WERI-Rb-1 (cell line): ENCODE results near the gene RASAL1.

Experiments
- DNase-seq: peaks from one replicate; pipeline ENCODE4 v3.0.0-alpha.2; 2020
- H3K27ac ChIP-seq: fragments of 250-450 bp; sonication (Bioruptor Pico); 2 replicates; pipeline ENCODE4 v1.5.1; 2020; ENCODE audit warnings: mild to moderate bottlenecking, moderate library complexity
- H3K27me3 ChIP-seq: fragments of 250-450 bp; sonication (Bioruptor Pico); 2 replicates; pipeline ENCODE4 v1.5.1; 2021; ENCODE audit warnings: mild to moderate bottlenecking, low read depth, moderate library complexity; ENCODE audit not compliant: insufficient read depth, severe bottlenecking
- H3K36me3 ChIP-seq: fragments of 250-450 bp; sonication (Bioruptor Pico); 2 replicates; pipeline ENCODE4 v1.5.1; 2020; ENCODE audit warnings: mild to moderate bottlenecking, moderate library complexity
- H3K4me3 ChIP-seq: 2 replicates; pipeline ENCODE4 v1.5.1; 2011; ENCODE audit warnings: low read depth, mild to moderate bottlenecking, control low read depth, low read length
- H3K9me3 ChIP-seq: fragments of 250-450 bp; sonication (Bioruptor Pico); 2 replicates; pipeline ENCODE4 v1.5.1; 2021; ENCODE audit warnings: mild to moderate bottlenecking, moderate library complexity; ENCODE audit not compliant: severe bottlenecking
- TF ChIP-seq, protein P1 (sequence below): IDR thresholded peaks from 2 replicates; pipeline ENCODE4 v1.5.1; 2011; ENCODE audit warnings: low read depth, mild to moderate bottlenecking, control low read depth, inconsistent platforms, low read length

The RASAL1 gene

DNA sequence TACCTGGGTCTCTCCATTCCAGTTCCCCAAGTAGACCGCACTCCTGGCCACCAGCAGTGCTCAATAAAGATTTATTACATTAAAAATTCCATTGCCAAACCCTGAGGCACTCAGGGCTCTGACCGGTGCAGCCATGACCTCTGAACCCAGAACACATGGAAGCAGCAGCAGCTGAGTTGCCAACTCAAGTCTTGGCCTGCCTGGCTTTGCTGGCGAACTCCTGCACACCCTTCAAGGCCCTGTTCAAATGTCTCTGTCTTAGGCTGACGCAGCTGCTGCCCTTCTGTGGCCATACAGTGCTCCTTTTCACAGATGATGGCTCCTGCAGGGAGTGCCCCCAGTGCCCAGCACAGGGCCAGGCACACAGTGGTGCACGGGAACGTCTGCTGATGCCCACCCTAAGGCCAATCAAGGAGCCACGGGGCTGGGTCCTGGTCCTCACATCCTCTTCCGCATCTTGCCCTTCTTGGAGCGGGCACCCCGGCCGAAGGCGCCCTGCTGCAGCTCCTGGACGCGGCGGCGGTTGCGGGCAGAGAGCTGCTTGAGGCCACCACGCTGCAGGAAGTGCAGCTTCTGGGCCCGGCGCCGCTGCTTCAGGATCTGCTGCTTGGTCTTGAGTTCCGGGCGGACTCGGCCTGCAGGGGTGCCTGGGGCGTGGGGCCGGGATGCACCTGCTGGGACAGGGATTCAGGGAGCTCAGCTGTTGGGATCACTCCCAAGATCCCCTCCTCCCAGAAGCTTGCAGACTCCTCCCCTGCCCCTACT, 23.1 kb upstream of the RASAL1 start:
- no peak overlapping the region for H3K27ac ChIP-seq
- peaks cover 46% of the 10 kb centered on the region for H3K36me3 ChIP-seq
- H3K4me3 ChIP-seq: no peak overlapping the region
- DNase-seq: no peak
- TF ChIP-seq, protein P1, sequence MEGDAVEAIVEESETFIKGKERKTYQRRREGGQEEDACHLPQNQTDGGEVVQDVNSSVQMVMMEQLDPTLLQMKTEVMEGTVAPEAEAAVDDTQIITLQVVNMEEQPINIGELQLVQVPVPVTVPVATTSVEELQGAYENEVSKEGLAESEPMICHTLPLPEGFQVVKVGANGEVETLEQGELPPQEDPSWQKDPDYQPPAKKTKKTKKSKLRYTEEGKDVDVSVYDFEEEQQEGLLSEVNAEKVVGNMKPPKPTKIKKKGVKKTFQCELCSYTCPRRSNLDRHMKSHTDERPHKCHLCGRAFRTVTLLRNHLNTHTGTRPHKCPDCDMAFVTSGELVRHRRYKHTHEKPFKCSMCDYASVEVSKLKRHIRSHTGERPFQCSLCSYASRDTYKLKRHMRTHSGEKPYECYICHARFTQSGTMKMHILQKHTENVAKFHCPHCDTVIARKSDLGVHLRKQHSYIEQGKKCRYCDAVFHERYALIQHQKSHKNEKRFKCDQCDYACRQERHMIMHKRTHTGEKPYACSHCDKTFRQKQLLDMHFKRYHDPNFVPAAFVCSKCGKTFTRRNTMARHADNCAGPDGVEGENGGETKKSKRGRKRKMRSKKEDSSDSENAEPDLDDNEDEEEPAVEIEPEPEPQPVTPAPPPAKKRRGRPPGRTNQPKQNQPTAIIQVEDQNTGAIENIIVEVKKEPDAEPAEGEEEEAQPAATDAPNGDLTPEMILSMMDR: no peak
- no peaks in the 10 kb centered on the region for H3K27me3 ChIP-seq
- no peaks in the 10 kb centered on the region for H3K9me3 ChIP-seq

DNA sequence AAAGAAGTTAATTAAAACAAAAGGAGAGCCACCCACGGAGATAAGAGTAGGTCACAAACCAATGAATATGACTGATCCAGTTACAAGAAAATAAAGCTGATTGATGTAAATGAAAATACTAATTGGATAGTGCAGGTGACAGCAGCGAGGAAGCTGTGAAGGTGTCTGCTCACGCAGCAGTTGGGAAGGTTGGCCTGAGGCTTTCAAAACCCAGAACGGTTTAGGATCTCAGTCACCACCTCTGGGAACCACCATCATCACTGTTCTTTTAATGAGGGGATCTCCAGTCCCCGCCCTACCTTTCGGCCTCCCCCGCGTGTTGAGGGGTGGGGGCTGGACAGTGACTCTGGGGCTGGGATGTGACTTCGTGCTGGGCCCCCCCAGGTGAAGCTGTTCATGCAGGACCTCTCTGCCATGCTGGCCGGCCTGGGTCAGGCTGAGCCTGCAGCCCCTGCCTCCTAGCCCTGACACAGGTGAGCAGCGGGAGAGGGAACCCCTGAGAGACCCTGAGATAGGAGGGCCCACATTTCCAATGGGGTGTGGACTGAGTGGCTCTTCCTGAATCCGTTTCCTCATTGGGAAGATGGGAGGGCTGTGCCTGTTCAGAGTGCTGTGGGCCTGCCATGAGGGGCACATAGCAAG, 21.8 kb upstream of the RASAL1 start:
- DNase-seq: no peak
- TF ChIP-seq, protein P1: no peak
- Histone ChIP-seq H3K9me3 (no peaks in the 10 kb centered on the region), H3K4me3 (no peak overlapping the region), H3K27me3 (no peaks in the 10 kb centered on the region), H3K27ac (peak overlapping the region; percentile 58; the same call in 1 of the 2 replicates), H3K36me3 (peaks cover 37% of the 10 kb centered on the region)

DNA sequence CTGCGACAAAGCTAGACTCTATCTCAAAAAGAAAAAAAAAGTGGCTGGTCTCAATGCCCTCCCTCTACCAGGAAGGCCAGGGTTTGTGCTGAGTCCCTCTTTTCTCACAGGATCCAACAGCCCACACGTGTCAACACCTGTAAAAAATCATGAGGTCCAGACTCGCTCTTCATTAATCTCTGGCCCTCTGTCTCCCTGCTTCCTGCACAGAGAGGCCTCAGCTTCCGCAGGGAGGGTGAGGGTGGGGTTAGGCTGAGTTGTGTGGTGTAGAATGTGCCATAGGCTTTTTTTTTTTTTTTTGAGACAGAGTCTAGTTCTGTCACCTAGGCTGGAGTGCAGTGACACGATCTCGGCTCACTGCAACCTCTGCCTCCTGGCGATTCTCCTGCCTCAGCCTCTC, 20.1 kb upstream of the RASAL1 start:
- no peaks in the 10 kb centered on the region for H3K27me3 ChIP-seq
- DNase-seq: no peak
- H3K36me3 ChIP-seq: peaks cover 35% of the 10 kb centered on the region
- peak overlapping the region; percentile 58 for H3K27ac ChIP-seq
- H3K4me3 ChIP-seq: no peak overlapping the region
- no peaks in the 10 kb centered on the region for H3K9me3 ChIP-seq
- TF ChIP-seq, protein P1: no peak

DNA sequence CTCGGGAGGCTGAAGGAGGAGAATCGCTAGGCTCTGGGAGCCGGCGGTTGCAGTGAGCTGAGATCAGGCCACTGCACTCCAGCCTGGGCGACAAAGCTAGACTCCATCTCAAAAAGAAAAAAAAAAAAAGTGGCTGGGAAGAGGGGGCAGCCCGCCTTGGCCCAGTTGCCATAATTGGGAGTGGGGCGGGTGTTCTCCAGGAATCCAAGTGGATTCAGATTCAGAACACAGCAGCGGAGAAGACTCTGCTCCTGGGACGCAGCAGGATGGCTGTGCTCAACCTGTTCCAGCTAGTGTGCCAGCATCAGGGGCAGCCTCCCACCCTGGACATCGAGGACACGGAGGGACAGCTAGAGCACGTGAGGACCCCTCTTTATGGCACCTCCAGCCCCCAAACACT, 19.5 kb upstream of the RASAL1 start:
- TF ChIP-seq, protein P1: no peak
- H3K4me3 ChIP-seq: no peak overlapping the region
- no peak for DNase-seq
- H3K27me3 ChIP-seq: no peaks in the 10 kb centered on the region
- H3K27ac ChIP-seq: no peak overlapping the region
- peaks cover 30% of the 10 kb centered on the region for H3K36me3 ChIP-seq
- H3K9me3 ChIP-seq: no peaks in the 10 kb centered on the region

DNA sequence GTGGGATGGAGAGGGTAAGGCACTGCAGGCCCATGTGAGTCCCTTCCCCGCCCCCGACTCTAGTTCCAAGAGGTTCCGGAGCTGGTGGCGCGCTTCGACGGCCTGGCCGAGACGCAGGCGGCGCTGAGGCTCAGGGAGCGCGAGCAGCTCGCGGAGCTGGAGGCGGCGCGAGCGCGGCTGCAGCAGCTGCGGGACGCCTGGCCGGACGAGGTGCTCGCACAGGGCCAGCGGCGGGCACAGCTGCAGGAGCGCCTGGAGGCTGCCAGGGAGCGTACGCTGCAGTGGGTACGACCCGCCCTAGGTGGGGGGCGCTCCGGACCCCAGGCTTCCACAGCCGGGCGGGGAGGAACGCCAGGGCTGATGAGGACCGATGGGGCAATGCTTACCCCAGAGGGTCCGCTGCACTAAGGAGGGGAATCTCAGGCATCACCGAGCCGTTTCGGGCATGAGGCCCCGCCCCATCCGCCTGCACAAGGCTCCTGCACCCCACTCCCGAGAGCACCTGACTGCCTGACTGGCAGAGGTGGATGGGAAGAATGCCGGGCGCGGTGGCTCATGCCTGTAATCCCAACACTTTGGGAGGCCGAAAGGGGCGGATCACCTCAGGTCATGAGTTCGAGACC, 18.9 kb upstream of the RASAL1 start:
- no peak overlapping the region for H3K27ac ChIP-seq
- TF ChIP-seq, protein P1: no peak
- H3K4me3 ChIP-seq: no peak overlapping the region
- H3K36me3 ChIP-seq: peaks cover 24% of the 10 kb centered on the region
- no peak for DNase-seq
- no peaks in the 10 kb centered on the region for H3K9me3 ChIP-seq
- no peaks in the 10 kb centered on the region for H3K27me3 ChIP-seq
